ENCODE measurements around the gene RXFP2. TPM values are rescaled to one million over a fixed set of nuclear protein-coding genes. Genes with fewer than 3 reads are reported as not detected.

Gene RXFP2
- total RNA-seq, 1 donor from 2014 or later: not detected

DNA sequence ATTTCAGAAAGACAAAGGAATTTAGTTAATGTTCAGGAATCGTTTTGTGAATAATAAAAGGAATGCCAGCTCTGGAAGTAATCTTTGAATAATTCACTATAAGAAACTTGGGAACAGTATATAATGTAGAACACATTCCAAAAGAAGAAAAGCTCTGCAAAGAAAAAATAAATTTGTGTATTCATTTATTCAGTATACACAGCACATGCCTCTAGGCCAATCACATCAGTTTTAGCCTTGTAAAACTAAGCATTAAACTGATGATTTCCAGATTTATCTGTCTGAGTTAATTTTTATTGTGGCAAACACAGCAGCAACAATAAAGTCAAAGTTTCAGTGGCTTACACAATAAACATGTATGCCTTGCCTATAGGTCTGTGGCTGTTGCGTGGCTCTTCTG lies 5.7 kb upstream of the RXFP2 start:
- DNase-seq (ENCODE audit: low read depth, low spot score): no peak
- H3K4me3 Mint-ChIP-seq: no peak overlapping the region
- H3K27ac Mint-ChIP-seq (ENCODE audit: unreplicated experiment): no peak overlapping the region
- no peaks in the 10 kb centered on the region for H3K9me3 Mint-ChIP-seq
- no peaks in the 10 kb centered on the region for H3K36me3 Mint-ChIP-seq (ENCODE audit: low read depth)
- no peaks in the 10 kb centered on the region for H3K4me1 Mint-ChIP-seq
- no peak for TF ChIP-seq CTCF (conservative IDR thresholded peaks at IDR 0.05)
- peaks cover 4% of the 10 kb centered on the region for H3K27me3 Mint-ChIP-seq (ENCODE audit: low read depth)

DNA sequence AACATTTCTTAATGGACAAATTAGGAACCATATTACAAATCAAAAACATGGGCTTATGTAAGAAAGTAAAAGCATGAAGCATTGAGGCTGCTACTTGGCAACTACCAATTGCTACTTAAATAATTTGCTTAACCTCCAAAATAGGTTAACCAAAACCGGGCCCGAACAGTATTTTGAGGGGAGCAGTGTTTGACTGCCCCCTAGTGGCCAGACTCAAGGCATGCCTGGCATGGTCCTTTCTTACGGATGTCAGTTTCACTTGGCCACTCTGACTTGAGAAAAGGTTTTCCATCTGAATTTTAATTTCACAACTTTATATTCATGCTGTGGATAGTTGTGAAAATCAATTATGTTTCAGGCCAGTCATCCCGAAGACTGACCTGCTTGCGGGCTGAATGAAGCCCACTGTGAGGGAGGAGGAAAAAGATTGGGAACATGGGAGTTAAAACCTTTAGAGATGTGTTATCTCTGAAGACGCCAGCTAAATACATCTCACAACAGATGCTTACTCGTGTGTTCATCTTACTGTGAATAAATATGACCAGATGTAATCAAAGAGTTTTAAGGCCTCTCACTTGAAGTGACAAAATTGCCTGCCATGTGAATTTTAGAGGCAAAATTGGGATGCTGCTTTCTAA lies 2.9 kb downstream of the RXFP2 start:
- H3K4me3 Mint-ChIP-seq: no peak overlapping the region
- peaks cover 3% of the 10 kb centered on the region for H3K4me1 Mint-ChIP-seq
- H3K27ac Mint-ChIP-seq (ENCODE audit: unreplicated experiment): no peak overlapping the region
- DNase-seq (ENCODE audit: low read depth, low spot score): peak; percentile 75
- no peaks in the 10 kb centered on the region for H3K36me3 Mint-ChIP-seq (ENCODE audit: low read depth)
- peaks cover 10% of the 10 kb centered on the region for H3K27me3 Mint-ChIP-seq (ENCODE audit: low read depth)
- H3K9me3 Mint-ChIP-seq: no peaks in the 10 kb centered on the region
- peak; percentile 99 for TF ChIP-seq CTCF (conservative IDR thresholded peaks at IDR 0.05)

- Mint-ChIP-seq H3K4me3 (no peak overlapping the region), H3K9me3 (no peaks in the 10 kb centered on the region), H3K27ac (ENCODE audit: unreplicated experiment) (no peak overlapping the region), H3K4me1 (peaks cover under 1% of the 10 kb centered on the region), H3K27me3 (ENCODE audit: low read depth) (peaks cover 16% of the 10 kb centered on the region), H3K36me3 (ENCODE audit: low read depth) (no peaks in the 10 kb centered on the region)
- DNase-seq (ENCODE audit: low read depth, low spot score): no peak
- TF ChIP-seq CTCF (conservative IDR thresholded peaks at IDR 0.05): no peak
Observed at GRCh38 chr13:31747291-31747690, 8.0 kb downstream of the RXFP2 start.

GRCh38 chr13:31747966-31748365 lies 8.6 kb downstream of the RXFP2 start:
- Mint-ChIP-seq H3K27ac (ENCODE audit: unreplicated experiment) (no peak overlapping the region), H3K27me3 (ENCODE audit: low read depth) (peaks cover 16% of the 10 kb centered on the region), H3K36me3 (ENCODE audit: low read depth) (no peaks in the 10 kb centered on the region), H3K4me1 (no peaks in the 10 kb centered on the region), H3K4me3 (no peak overlapping the region), H3K9me3 (no peaks in the 10 kb centered on the region)
- no peak for TF ChIP-seq CTCF (conservative IDR thresholded peaks at IDR 0.05)
- no peak for DNase-seq (ENCODE audit: low read depth, low spot score)

DNA sequence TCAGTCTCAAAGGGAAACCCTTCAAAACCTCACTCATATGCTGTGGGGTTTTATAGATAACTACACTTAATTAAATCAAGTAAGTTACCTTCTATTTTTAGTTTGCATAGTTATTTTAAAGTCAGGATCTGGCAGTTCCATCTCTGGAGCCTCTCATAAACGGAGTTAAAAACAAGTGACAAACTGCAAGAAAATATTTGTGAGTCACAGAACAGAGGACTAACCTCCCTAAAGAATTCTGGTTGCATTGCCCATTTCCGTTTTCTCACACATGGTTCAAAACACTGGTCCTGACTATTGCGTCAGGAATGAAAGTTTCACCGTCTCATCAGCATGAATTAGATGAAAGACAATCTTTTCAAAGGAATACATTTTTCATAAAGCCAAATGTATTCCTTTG lies 10.6 kb downstream of the RXFP2 start:
- DNase-seq (ENCODE audit: low read depth, low spot score): no peak
- Mint-ChIP-seq H3K36me3 (ENCODE audit: low read depth) (no peaks in the 10 kb centered on the region), H3K4me3 (no peak overlapping the region), H3K27ac (ENCODE audit: unreplicated experiment) (no peak overlapping the region), H3K4me1 (no peaks in the 10 kb centered on the region), H3K27me3 (ENCODE audit: low read depth) (peaks cover 14% of the 10 kb centered on the region), H3K9me3 (no peaks in the 10 kb centered on the region)
- TF ChIP-seq CTCF (conservative IDR thresholded peaks at IDR 0.05): no peak

Measured in neural crest cell (in vitro differentiated cells).